B cell (primary cell): Measurements from ENCODE around the gene CFAP77.

ENCODE experiments used
- CTCF ChIP-seq: fragments of 200-600 bp; IDR thresholded peaks from one replicate; pipeline ENCODE4 v1.8.0; 2022; ENCODE audit warnings: antibody characterized with exemption, mild to moderate bottlenecking
- EZH2 ChIP-seq: IDR thresholded peaks from 2 replicates; pipeline ENCODE4 v1.6.1; 2012; ENCODE audit warnings: borderline replicate concordance, low read depth, mild to moderate bottlenecking, moderate library complexity, low read length; ENCODE audit not compliant: insufficient read depth, poor library complexity, severe bottlenecking

GRCh38 chr9:132478353-132479050, 68.5 kb downstream of the CFAP77 start:
- TF ChIP-seq CTCF (no peak), EZH2 (no peak)
